Suprapubic skin (tissue), 3 donors: Measurements from ENCODE around the gene CYP4F3.

Experiments
- EP300 ChIP-seq: sonication (generic); formaldehyde crosslinking; IDR thresholded peaks from one replicate; pipeline ENCODE4 v1.6.1; 2017; ENCODE audit warnings: antibody characterized with exemption
- POLR2A ChIP-seq, 2 donors: fragments of 450-650 bp; IDR thresholded peaks; one replicate each; pipeline ENCODE4 v1.6.1; 2017; ENCODE audit warnings: antibody characterized with exemption in 2 of 2, mild to moderate bottlenecking in 2 of 2, moderate library complexity in 2 of 2
- TF ChIP-seq, protein P1 (sequence below), 2 donors: fragments of 200-600 bp in 1 of 2; fragments of 450-650 bp in 1 of 2; sonication (generic) in 1 of 2; IDR thresholded peaks; one replicate each; pipeline ENCODE4 v1.5.1; 2016 to 2019; ENCODE audit warnings: antibody characterized with exemption in 2 of 2, mild to moderate bottlenecking in 1 of 2, moderate library complexity in 1 of 2

DNA sequence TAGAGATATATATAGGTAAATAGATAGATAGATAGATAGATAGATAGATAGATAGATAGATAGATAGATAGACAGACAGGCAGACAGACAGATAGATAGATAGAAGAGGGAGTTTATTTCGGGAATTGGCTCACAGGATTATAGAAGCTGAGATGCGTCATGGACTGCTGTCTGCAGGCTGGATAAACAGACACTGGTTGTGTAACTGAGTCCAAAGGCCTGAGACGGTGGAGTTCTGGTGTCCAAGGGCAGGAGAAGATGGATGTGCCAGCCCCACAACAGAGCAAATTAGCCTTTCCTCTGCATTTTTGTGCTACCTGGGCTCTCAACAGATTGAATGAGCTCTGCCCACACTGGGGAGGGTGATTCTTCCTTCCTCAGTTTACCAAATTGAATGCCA is 2.7 kb downstream of the CYP4F3 start:
- TF ChIP-seq POLR2A (IDR thresholded peaks at IDR 0.05) (no peak), EP300 (no peak)
- TF ChIP-seq, protein P1, sequence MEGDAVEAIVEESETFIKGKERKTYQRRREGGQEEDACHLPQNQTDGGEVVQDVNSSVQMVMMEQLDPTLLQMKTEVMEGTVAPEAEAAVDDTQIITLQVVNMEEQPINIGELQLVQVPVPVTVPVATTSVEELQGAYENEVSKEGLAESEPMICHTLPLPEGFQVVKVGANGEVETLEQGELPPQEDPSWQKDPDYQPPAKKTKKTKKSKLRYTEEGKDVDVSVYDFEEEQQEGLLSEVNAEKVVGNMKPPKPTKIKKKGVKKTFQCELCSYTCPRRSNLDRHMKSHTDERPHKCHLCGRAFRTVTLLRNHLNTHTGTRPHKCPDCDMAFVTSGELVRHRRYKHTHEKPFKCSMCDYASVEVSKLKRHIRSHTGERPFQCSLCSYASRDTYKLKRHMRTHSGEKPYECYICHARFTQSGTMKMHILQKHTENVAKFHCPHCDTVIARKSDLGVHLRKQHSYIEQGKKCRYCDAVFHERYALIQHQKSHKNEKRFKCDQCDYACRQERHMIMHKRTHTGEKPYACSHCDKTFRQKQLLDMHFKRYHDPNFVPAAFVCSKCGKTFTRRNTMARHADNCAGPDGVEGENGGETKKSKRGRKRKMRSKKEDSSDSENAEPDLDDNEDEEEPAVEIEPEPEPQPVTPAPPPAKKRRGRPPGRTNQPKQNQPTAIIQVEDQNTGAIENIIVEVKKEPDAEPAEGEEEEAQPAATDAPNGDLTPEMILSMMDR (IDR thresholded peaks at IDR 0.05) = no peak
